ENCODE data around the gene NPPC. TPM values are rescaled to one million over a fixed set of nuclear protein-coding genes. Genes with fewer than 3 reads are reported as not detected.

NPPC gene
- total RNA-seq, 3 donors from 2014 or later, result 0.39 to 2.7 TPM; not detected in 1

DNA sequence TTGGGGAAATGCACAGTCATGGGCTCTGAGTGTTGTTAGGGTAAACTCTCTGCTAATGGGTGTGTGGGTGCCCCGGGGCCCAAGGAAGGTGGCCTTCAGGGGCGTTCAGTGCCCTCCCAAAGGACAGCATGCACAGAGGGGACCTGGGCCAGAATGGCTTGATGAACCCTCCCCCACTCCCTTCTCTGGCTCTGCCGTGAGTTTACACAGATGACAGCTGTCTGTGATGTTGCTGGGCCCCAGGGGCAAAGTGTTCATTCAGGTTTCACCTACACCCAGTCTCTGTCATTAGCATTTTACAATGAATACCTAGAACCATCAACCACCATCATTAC is 3.2 kb downstream of the NPPC start:
- TF ChIP-seq, protein P1, sequence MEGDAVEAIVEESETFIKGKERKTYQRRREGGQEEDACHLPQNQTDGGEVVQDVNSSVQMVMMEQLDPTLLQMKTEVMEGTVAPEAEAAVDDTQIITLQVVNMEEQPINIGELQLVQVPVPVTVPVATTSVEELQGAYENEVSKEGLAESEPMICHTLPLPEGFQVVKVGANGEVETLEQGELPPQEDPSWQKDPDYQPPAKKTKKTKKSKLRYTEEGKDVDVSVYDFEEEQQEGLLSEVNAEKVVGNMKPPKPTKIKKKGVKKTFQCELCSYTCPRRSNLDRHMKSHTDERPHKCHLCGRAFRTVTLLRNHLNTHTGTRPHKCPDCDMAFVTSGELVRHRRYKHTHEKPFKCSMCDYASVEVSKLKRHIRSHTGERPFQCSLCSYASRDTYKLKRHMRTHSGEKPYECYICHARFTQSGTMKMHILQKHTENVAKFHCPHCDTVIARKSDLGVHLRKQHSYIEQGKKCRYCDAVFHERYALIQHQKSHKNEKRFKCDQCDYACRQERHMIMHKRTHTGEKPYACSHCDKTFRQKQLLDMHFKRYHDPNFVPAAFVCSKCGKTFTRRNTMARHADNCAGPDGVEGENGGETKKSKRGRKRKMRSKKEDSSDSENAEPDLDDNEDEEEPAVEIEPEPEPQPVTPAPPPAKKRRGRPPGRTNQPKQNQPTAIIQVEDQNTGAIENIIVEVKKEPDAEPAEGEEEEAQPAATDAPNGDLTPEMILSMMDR (IDR thresholded peaks at IDR 0.05), result no peak
- intact Hi-C loops (cut with DNase I, micrococcal nuclease), result loop anchor here in 1 of 2 donors (10.0 kb wide), 2 partner anchors 402 to 512 kb away; no protein-coding TSS in a partner anchor
- DNase-seq (peak in 1 of 3 donors; percentile 8), ATAC-seq (no peak)
- H3K36me3 ChIP-seq (ENCODE audit: low read depth), result no peaks in the 10 kb centered on the region
- H3K4me1 ChIP-seq (ENCODE audit: low read depth), result peaks cover 14% of the 10 kb centered on the region
- no peaks in the 10 kb centered on the region for H3K9me3 ChIP-seq
- no peak overlapping the region for H3K4me3 ChIP-seq

- H3K36me3 ChIP-seq (ENCODE audit: low read depth), result no peaks in the 10 kb centered on the region
- TF ChIP-seq, protein P1 (IDR thresholded peaks at IDR 0.05), result no peak
- no peak for ATAC-seq
- H3K4me3 ChIP-seq, result no peak overlapping the region
- H3K9me3 ChIP-seq, result no peaks in the 10 kb centered on the region
- peaks cover 14% of the 10 kb centered on the region for H3K4me1 ChIP-seq (ENCODE audit: low read depth)
- DNase-seq, result peak in 1 of 3 donors; percentile 16
- intact Hi-C loops (cut with DNase I, micrococcal nuclease), result loop anchor here in 1 of 2 donors (10.0 kb wide), 2 partner anchors 402 to 512 kb away; no protein-coding TSS in a partner anchor
These were observed 3.7 kb downstream of the NPPC start for GRCh38 chr2:231922311-231923009.

DNA sequence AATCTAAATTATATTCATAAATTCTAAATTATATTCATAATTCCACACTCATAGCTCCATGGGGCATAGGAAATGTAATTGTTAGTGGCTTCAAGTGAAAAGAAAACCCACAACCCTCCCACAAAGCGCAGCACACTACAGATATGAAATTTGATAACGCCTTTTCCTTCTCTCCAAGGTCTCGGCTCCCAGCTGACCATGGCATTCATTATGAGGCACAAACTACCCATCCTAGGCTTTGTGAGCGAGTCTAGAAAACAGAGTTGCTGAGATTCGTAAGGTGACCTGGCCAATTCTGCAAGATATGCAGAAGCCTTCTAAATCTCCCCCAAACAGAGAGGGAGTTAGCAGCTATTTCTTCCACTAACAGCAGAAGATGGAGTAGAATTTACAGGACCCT is 5.4 kb downstream of the NPPC start:
- TF ChIP-seq, protein P1 (IDR thresholded peaks at IDR 0.05), result no peak
- Histone ChIP-seq H3K9me3 (no peaks in the 10 kb centered on the region), H3K36me3 (ENCODE audit: low read depth) (no peaks in the 10 kb centered on the region), H3K4me1 (ENCODE audit: low read depth) (peaks cover 5% of the 10 kb centered on the region), H3K4me3 (no peak overlapping the region)
- no peak for ATAC-seq
- no peak for DNase-seq
- intact Hi-C loops (cut with DNase I, micrococcal nuclease), result loop anchor here in 1 of 2 donors (10.0 kb wide), 2 partner anchors 404 to 514 kb away; no protein-coding TSS in a partner anchor

DNA sequence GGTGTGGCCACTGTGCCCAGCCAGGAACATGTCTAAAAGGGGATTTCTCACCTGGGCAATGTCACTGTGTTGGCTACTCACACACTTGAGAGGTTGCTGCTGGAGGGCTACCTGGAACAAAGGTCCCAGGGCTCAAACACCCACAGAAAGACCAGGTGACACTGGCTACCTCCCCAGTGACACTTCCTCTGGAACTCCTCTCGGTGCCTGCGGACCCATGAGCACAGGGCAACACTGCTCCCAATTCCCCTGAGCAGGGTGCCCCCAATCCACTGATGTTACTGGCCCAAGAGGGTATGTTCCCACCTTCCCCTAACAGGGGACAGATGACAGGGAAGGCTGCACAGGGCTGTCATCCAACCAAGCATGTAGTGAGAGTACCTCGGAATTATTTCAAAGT is 5.8 kb downstream of the NPPC start:
- TF ChIP-seq, protein P1 (IDR thresholded peaks at IDR 0.05), result no peak
- DNase-seq (no peak), ATAC-seq (no peak)
- intact Hi-C loops (cut with DNase I, micrococcal nuclease), result loop anchor here in 1 of 2 donors (10.0 kb wide), 2 partner anchors 404 to 514 kb away; no protein-coding TSS in a partner anchor
- Histone ChIP-seq H3K4me1 (ENCODE audit: low read depth) (peaks cover under 1% of the 10 kb centered on the region), H3K36me3 (ENCODE audit: low read depth) (no peaks in the 10 kb centered on the region), H3K4me3 (no peak overlapping the region), H3K9me3 (no peaks in the 10 kb centered on the region)

- intact Hi-C loops (cut with DNase I, micrococcal nuclease), result loop anchor here in 1 of 2 donors (10.0 kb wide), 2 partner anchors 405 to 515 kb away; no protein-coding TSS in a partner anchor
- Histone ChIP-seq H3K4me1 (ENCODE audit: low read depth) (no peaks in the 10 kb centered on the region), H3K36me3 (ENCODE audit: low read depth) (no peaks in the 10 kb centered on the region), H3K9me3 (no peaks in the 10 kb centered on the region), H3K4me3 (no peak overlapping the region)
- no peak for ATAC-seq
- no peak for DNase-seq
- TF ChIP-seq, protein P1 (IDR thresholded peaks at IDR 0.05), result no peak
These were observed 6.7 kb downstream of the NPPC start for GRCh38 chr2:231919341-231920035.
